Measurements from ENCODE around the gene KMT2E.

GRCh38 chr7:105084581-105084980 is 70.6 kb downstream of the KMT2E start:
- no peak for TF ChIP-seq POLR2A (IDR thresholded peaks at IDR 0.05)
- TF ChIP-seq CTCF (IDR thresholded peaks at IDR 0.05): no peak
- no peak for TF ChIP-seq POLR2AphosphoS5 (IDR thresholded peaks at IDR 0.05)
